ENCODE data around the gene PRND. TPM values are rescaled to one million over a fixed set of nuclear protein-coding genes. Genes with fewer than 3 reads are reported as not detected.
A peak's percentile ranks its signal among the peaks of the same experiment; 100 is the strongest.
"Not testable (repeated sequence)": the region's sequence is repeated elsewhere in the genome, so short reads cannot be mapped to it uniquely, and the experiment has no call there.

The PRND gene
- total and polyA plus RNA-seq, 2 donors, result 0.14 to 3.5 TPM

GRCh38 chr20:4764805-4765204 lies 43.1 kb downstream of the PRND start:
- DNase-seq (ENCODE audit: low read depth in 6 of 9, low spot score in 9 of 9), result no peak
- H3K4me1 ChIP-seq (ENCODE audit: control insufficient read depth in 2 of 2, insufficient read depth in 2 of 2, low read length in 2 of 2), result peaks cover 2 to 9% of the 10 kb centered on the region in 2 donors
- 49% methylated on average over 1 of the region's 1 CpG for WGBS
- peaks cover 0 to 4% of the 10 kb centered on the region in 2 donors for H3K27me3 ChIP-seq (ENCODE audit: control insufficient read depth in 2 of 2, insufficient read depth in 1 of 2, low read length in 1 of 2)
- H3K27ac ChIP-seq (ENCODE audit: low read depth in 1 of 2, low read length in 1 of 2), result no peak overlapping the region
- H3K9me3 ChIP-seq (ENCODE audit: control insufficient read depth in 2 of 2, insufficient read depth in 1 of 2, low read length in 1 of 2), result no peaks in the 10 kb centered on the region
- H3K4me3 ChIP-seq (ENCODE audit: low read length in 2 of 2), result no peak overlapping the region
- no peaks in the 10 kb centered on the region for H3K36me3 ChIP-seq (ENCODE audit: control insufficient read depth in 2 of 2, insufficient read depth in 2 of 2, low read length in 1 of 2)

GRCh38 chr20:4765681-4766080 lies 44.0 kb downstream of the PRND start:
- Histone ChIP-seq H3K9me3 (ENCODE audit: control insufficient read depth in 2 of 2, insufficient read depth in 1 of 2, low read length in 1 of 2) (no peaks in the 10 kb centered on the region), H3K4me3 (ENCODE audit: low read length in 2 of 2) (no peak overlapping the region), H3K4me1 (ENCODE audit: control insufficient read depth in 2 of 2, insufficient read depth in 2 of 2, low read length in 2 of 2) (peaks cover 2 to 6% of the 10 kb centered on the region in 2 donors), H3K27ac (ENCODE audit: low read depth in 1 of 2, low read length in 1 of 2) (no peak overlapping the region), H3K27me3 (ENCODE audit: control insufficient read depth in 2 of 2, insufficient read depth in 1 of 2, low read length in 1 of 2) (peaks cover 0 to 4% of the 10 kb centered on the region in 2 donors), H3K36me3 (ENCODE audit: control insufficient read depth in 2 of 2, insufficient read depth in 2 of 2, low read length in 1 of 2) (no peaks in the 10 kb centered on the region)
- DNase-seq (ENCODE audit: low read depth in 6 of 9, low spot score in 9 of 9), result no peak
- WGBS, result 98% methylated on average over 3 of the region's 3 CpGs

- Histone ChIP-seq H3K4me3 (ENCODE audit: low read length in 2 of 2) (no peak overlapping the region), H3K27ac (ENCODE audit: low read depth in 1 of 2, low read length in 1 of 2) (no peak overlapping the region), H3K27me3 (ENCODE audit: control insufficient read depth in 2 of 2, insufficient read depth in 1 of 2, low read length in 1 of 2) (no peaks in the 10 kb centered on the region), H3K4me1 (ENCODE audit: control insufficient read depth in 2 of 2, insufficient read depth in 2 of 2, low read length in 2 of 2) (no peaks in the 10 kb centered on the region), H3K9me3 (ENCODE audit: control insufficient read depth in 2 of 2, insufficient read depth in 1 of 2, low read length in 1 of 2) (peaks cover 0 to 2% of the 10 kb centered on the region in 2 donors), H3K36me3 (ENCODE audit: control insufficient read depth in 2 of 2, insufficient read depth in 2 of 2, low read length in 1 of 2) (no peaks in the 10 kb centered on the region)
- DNase-seq (ENCODE audit: low read depth in 6 of 9, low spot score in 9 of 9), result peak in 1 of 9 donors; percentile 11
- 10% methylated on average over 2 of the region's 2 CpGs for WGBS
These were observed 44.9 kb downstream of the PRND start for GRCh38 chr20:4766631-4767030.

- DNase-seq (ENCODE audit: low read depth in 6 of 9, low spot score in 9 of 9), result no peak
- H3K27ac ChIP-seq (ENCODE audit: low read depth in 1 of 2, low read length in 1 of 2), result no peak overlapping the region
- WGBS, result 45% methylated on average over 3 of the region's 3 CpGs
- H3K36me3 ChIP-seq (ENCODE audit: control insufficient read depth in 2 of 2, insufficient read depth in 2 of 2, low read length in 1 of 2), result no peaks in the 10 kb centered on the region
- no peaks in the 10 kb centered on the region for H3K27me3 ChIP-seq (ENCODE audit: control insufficient read depth in 2 of 2, insufficient read depth in 1 of 2, low read length in 1 of 2)
- peaks cover 0 to 4% of the 10 kb centered on the region in 2 donors for H3K9me3 ChIP-seq (ENCODE audit: control insufficient read depth in 2 of 2, insufficient read depth in 1 of 2, low read length in 1 of 2)
- H3K4me1 ChIP-seq (ENCODE audit: control insufficient read depth in 2 of 2, insufficient read depth in 2 of 2, low read length in 2 of 2), result no peaks in the 10 kb centered on the region
- H3K4me3 ChIP-seq (ENCODE audit: low read length in 2 of 2), result no peak overlapping the region
These were observed 45.4 kb downstream of the PRND start for GRCh38 chr20:4767084-4767483.

- H3K4me3 ChIP-seq (ENCODE audit: low read length in 2 of 2), result no peak overlapping the region
- no peaks in the 10 kb centered on the region for H3K36me3 ChIP-seq (ENCODE audit: control insufficient read depth in 2 of 2, insufficient read depth in 2 of 2, low read length in 1 of 2)
- peaks cover 0 to 4% of the 10 kb centered on the region in 2 donors for H3K9me3 ChIP-seq (ENCODE audit: control insufficient read depth in 2 of 2, insufficient read depth in 1 of 2, low read length in 1 of 2)
- no peak overlapping the region for H3K27ac ChIP-seq (ENCODE audit: low read depth in 1 of 2, low read length in 1 of 2)
- 93% methylated on average over 2 of the region's 2 CpGs for WGBS
- H3K4me1 ChIP-seq (ENCODE audit: control insufficient read depth in 2 of 2, insufficient read depth in 2 of 2, low read length in 2 of 2), result no peaks in the 10 kb centered on the region
- H3K27me3 ChIP-seq (ENCODE audit: control insufficient read depth in 2 of 2, insufficient read depth in 1 of 2, low read length in 1 of 2), result no peaks in the 10 kb centered on the region
- no peak for DNase-seq (ENCODE audit: low read depth in 6 of 9, low spot score in 9 of 9)
These were observed 47.6 kb downstream of the PRND start for GRCh38 chr20:4769328-4769727.

GRCh38 chr20:4770026-4770425 lies 48.3 kb downstream of the PRND start:
- H3K27me3 ChIP-seq (ENCODE audit: control insufficient read depth in 2 of 2, insufficient read depth in 1 of 2, low read length in 1 of 2), result no peaks in the 10 kb centered on the region

GRCh38 chr20:4771004-4771403 lies 49.3 kb downstream of the PRND start:
- no peak for DNase-seq (ENCODE audit: low read depth in 6 of 9, low spot score in 9 of 9)
- no peak overlapping the region for H3K27ac ChIP-seq (ENCODE audit: low read depth in 1 of 2, low read length in 1 of 2)
- no peaks in the 10 kb centered on the region for H3K27me3 ChIP-seq (ENCODE audit: control insufficient read depth in 2 of 2, insufficient read depth in 1 of 2, low read length in 1 of 2)
- H3K36me3 ChIP-seq (ENCODE audit: control insufficient read depth in 2 of 2, insufficient read depth in 2 of 2, low read length in 1 of 2), result no peaks in the 10 kb centered on the region
- 83% methylated on average over 5 of the region's 5 CpGs for WGBS
- H3K9me3 ChIP-seq (ENCODE audit: control insufficient read depth in 2 of 2, insufficient read depth in 1 of 2, low read length in 1 of 2), result peaks cover 0 to 4% of the 10 kb centered on the region in 2 donors
- no peaks in the 10 kb centered on the region for H3K4me1 ChIP-seq (ENCODE audit: control insufficient read depth in 2 of 2, insufficient read depth in 2 of 2, low read length in 2 of 2)
- no peak overlapping the region for H3K4me3 ChIP-seq (ENCODE audit: low read length in 2 of 2)

More at GRCh38 chr20:4770026-4770425, 48.3 kb downstream of the PRND start:
- no peaks in the 10 kb centered on the region for H3K36me3 ChIP-seq (ENCODE audit: control insufficient read depth in 2 of 2, insufficient read depth in 2 of 2, low read length in 1 of 2)
- no peak for DNase-seq (ENCODE audit: low read depth in 6 of 9, low spot score in 9 of 9)
- H3K27ac ChIP-seq (ENCODE audit: low read depth in 1 of 2, low read length in 1 of 2), result no peak overlapping the region
- H3K9me3 ChIP-seq (ENCODE audit: control insufficient read depth in 2 of 2, insufficient read depth in 1 of 2, low read length in 1 of 2), result peaks cover 0 to 4% of the 10 kb centered on the region in 2 donors
- 100% methylated on average over 1 of the region's 1 CpG for WGBS
- H3K4me1 ChIP-seq (ENCODE audit: control insufficient read depth in 2 of 2, insufficient read depth in 2 of 2, low read length in 2 of 2), result no peaks in the 10 kb centered on the region
- H3K4me3 ChIP-seq (ENCODE audit: low read length in 2 of 2), result no peak overlapping the region

GRCh38 chr20:4772132-4772531 lies 50.4 kb downstream of the PRND start:
- H3K27me3 ChIP-seq (ENCODE audit: control insufficient read depth in 2 of 2, insufficient read depth in 1 of 2, low read length in 1 of 2), result no peaks in the 10 kb centered on the region
- no peak overlapping the region for H3K27ac ChIP-seq (ENCODE audit: low read depth in 1 of 2, low read length in 1 of 2)
- DNase-seq (ENCODE audit: low read depth in 6 of 9, low spot score in 9 of 9), result no peak
- H3K36me3 ChIP-seq (ENCODE audit: control insufficient read depth in 2 of 2, insufficient read depth in 2 of 2, low read length in 1 of 2), result no peaks in the 10 kb centered on the region
- H3K4me3 ChIP-seq (ENCODE audit: low read length in 2 of 2), result no peak overlapping the region
- H3K9me3 ChIP-seq (ENCODE audit: control insufficient read depth in 2 of 2, insufficient read depth in 1 of 2, low read length in 1 of 2), result peaks cover 0 to 4% of the 10 kb centered on the region in 2 donors
- over 99% methylated on average over 3 of the region's 3 CpGs for WGBS
- no peaks in the 10 kb centered on the region for H3K4me1 ChIP-seq (ENCODE audit: control insufficient read depth in 2 of 2, insufficient read depth in 2 of 2, low read length in 2 of 2)

- H3K4me1 ChIP-seq (ENCODE audit: control insufficient read depth in 2 of 2, insufficient read depth in 2 of 2, low read length in 2 of 2); H3K27me3 ChIP-seq (ENCODE audit: control insufficient read depth in 2 of 2, insufficient read depth in 1 of 2, low read length in 1 of 2); H3K4me3 ChIP-seq (ENCODE audit: low read length in 2 of 2); H3K36me3 ChIP-seq (ENCODE audit: control insufficient read depth in 2 of 2, insufficient read depth in 2 of 2, low read length in 1 of 2); DNase-seq (ENCODE audit: low read depth in 6 of 9, low spot score in 9 of 9); H3K27ac ChIP-seq (ENCODE audit: low read depth in 1 of 2, low read length in 1 of 2); H3K9me3 ChIP-seq (ENCODE audit: control insufficient read depth in 2 of 2, insufficient read depth in 1 of 2, low read length in 1 of 2): not testable (repeated sequence)
- WGBS, result 89% methylated on average over 5 of the region's 5 CpGs
These were observed 51.3 kb downstream of the PRND start for GRCh38 chr20:4773014-4773413.

GRCh38 chr20:4773736-4774135 lies 52.0 kb downstream of the PRND start:
- H3K36me3 ChIP-seq (ENCODE audit: control insufficient read depth in 2 of 2, insufficient read depth in 2 of 2, low read length in 1 of 2), result no peaks in the 10 kb centered on the region
- H3K9me3 ChIP-seq (ENCODE audit: control insufficient read depth in 2 of 2, insufficient read depth in 1 of 2, low read length in 1 of 2), result peaks cover 0 to 4% of the 10 kb centered on the region in 2 donors
- H3K27me3 ChIP-seq (ENCODE audit: control insufficient read depth in 2 of 2, insufficient read depth in 1 of 2, low read length in 1 of 2), result no peaks in the 10 kb centered on the region
- no peak for DNase-seq (ENCODE audit: low read depth in 6 of 9, low spot score in 9 of 9)
- H3K4me3 ChIP-seq (ENCODE audit: low read length in 2 of 2), result no peak overlapping the region
- H3K4me1 ChIP-seq (ENCODE audit: control insufficient read depth in 2 of 2, insufficient read depth in 2 of 2, low read length in 2 of 2), result no peaks in the 10 kb centered on the region
- no peak overlapping the region for H3K27ac ChIP-seq (ENCODE audit: low read depth in 1 of 2, low read length in 1 of 2)
- WGBS, result 95% methylated on average over 5 of the region's 5 CpGs

Data from thymus (tissue), 11 donors.